Fibroblast of lung (primary cell): ENCODE results near the gene LPAR6. TPM values are rescaled to one million over a fixed set of nuclear protein-coding genes. Genes with fewer than 3 reads are reported as not detected.

Experiments used
- DNase-seq, 2 donors: peaks; one replicate each; pipeline versions ENCODE4 v3.0.0 to v3.0.0-alpha.2; 2010; ENCODE audit warnings: low read depth in 2 of 2
- H2AFZ ChIP-seq: 2 replicates; pipeline ENCODE4 v1.5.1; 2012; ENCODE audit warnings: low read length, control low read depth, inconsistent platforms
- H3K27ac ChIP-seq: 2 replicates; pipeline ENCODE4 v1.5.1; 2011; ENCODE audit warnings: low read length, control low read depth; ENCODE audit not compliant: insufficient read depth
- H3K27me3 ChIP-seq: 2 replicates; pipeline ENCODE4 v1.5.1; 2011; ENCODE audit warnings: mild to moderate bottlenecking, low read length; ENCODE audit not compliant: control insufficient read depth, insufficient read depth
- H3K36me3 ChIP-seq: 2 replicates; pipeline ENCODE4 v1.5.1; 2011; ENCODE audit warnings: low read length; ENCODE audit not compliant: control insufficient read depth, insufficient read depth
- H3K4me1 ChIP-seq: 2 replicates; pipeline ENCODE4 v1.5.1; 2011; ENCODE audit warnings: low read length; ENCODE audit not compliant: control insufficient read depth, insufficient read depth; ENCODE audit errors: extremely low read depth
- H3K4me2 ChIP-seq: 2 replicates; pipeline ENCODE4 v1.5.1; 2011; ENCODE audit warnings: low read length, control low read depth; ENCODE audit not compliant: insufficient read depth; ENCODE audit errors: extremely low read depth
- H3K4me3 ChIP-seq, 4 experiments: fragments of 200-600 bp in 1 of 4; sonication (generic) in 1 of 4; replicated peaks in 1 of 4; 2 replicates each; pipeline ENCODE4 v1.5.1; 2011 to 2016; ENCODE audit warnings: low read length in 4 of 4, low read depth in 3 of 4, mild to moderate bottlenecking in 3 of 4, control low read depth in 2 of 4, inconsistent platforms in 1 of 4, mixed read lengths in 1 of 4; ENCODE audit not compliant: insufficient read depth in 1 of 4; ENCODE audit errors: control extremely low read depth in 1 of 4
- H3K79me2 ChIP-seq: 2 replicates; pipeline ENCODE4 v1.5.1; 2012; ENCODE audit warnings: mild to moderate bottlenecking, low read length, inconsistent platforms; ENCODE audit not compliant: control insufficient read depth, insufficient read depth
- H3K9ac ChIP-seq: 2 replicates; pipeline ENCODE4 v1.5.1; 2011; ENCODE audit warnings: mild to moderate bottlenecking, low read length, control low read depth; ENCODE audit not compliant: insufficient read depth
- H3K9me3 ChIP-seq: 2 replicates; pipeline ENCODE4 v1.5.1; 2012; ENCODE audit warnings: low read depth, low read length; ENCODE audit not compliant: control insufficient read depth, insufficient read depth
- H4K20me1 ChIP-seq: 2 replicates; pipeline ENCODE4 v1.5.1; 2011; ENCODE audit warnings: low read length; ENCODE audit not compliant: control insufficient read depth, insufficient read depth; ENCODE audit errors: extremely low read depth
- EZH2 ChIP-seq: IDR thresholded peaks from 2 replicates; pipeline ENCODE4 v1.5.1; 2012; ENCODE audit warnings: low read length, control low read depth, mild to moderate bottlenecking; ENCODE audit errors: missing control alignments
- polyA plus RNA-seq, 2 donors: library from polyadenylated mRNA; depleted of rRNA in 1 of 2; stranded (reverse) in 1 of 2; unstranded in 1 of 2; fragments of >200 nt; gene quantifications; 2 replicates each; pipeline ENCODE4 v1.2.1, GENCODE V29; 2011 to 2012; ENCODE audit warnings: missing spikeins in 1 of 2
- total RNA-seq: library from RNA; depleted of rRNA; stranded (reverse); fragments of >200 nt; gene quantifications from 2 replicates; pipeline ENCODE4 v1.2.1, GENCODE V29; 2014
- TF ChIP-seq, protein P1 (sequence below), 2 donors: IDR thresholded peaks in 1 of 2; conservative IDR thresholded peaks in 1 of 2; 1 replicate in 1 of 2; 2 replicates in 1 of 2; pipeline ENCODE4 v1.5.1; 2011 to 2012; ENCODE audit warnings: low read length in 2 of 2, control low read depth in 1 of 2, inconsistent platforms in 1 of 2, low read depth in 1 of 2, mild to moderate bottlenecking in 1 of 2

Gene LPAR6
- total and polyA plus RNA-seq, 2 donors (not counting 1 experiment from before 2014, with no cell fraction given), result 6.8 to 7.6 TPM

DNA sequence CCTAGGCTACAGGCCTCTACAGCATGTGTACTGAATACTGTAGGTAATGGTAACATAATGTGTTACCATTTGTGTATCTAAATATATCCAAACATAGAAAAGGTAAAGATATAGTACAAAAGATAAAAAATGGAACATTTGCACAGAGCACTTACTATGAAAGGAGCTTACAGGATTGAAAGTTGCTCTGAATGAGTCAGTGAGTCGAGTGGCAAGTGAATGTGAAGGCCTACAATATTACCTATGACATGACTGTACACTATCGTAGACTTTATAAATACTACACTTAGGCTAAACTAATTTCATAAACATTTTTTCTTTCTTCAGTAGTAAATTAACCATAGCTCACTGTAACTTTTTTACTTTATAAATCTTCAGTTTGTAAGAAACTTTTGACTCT lies 35.1 kb downstream of the LPAR6 start:
- DNase-seq, result no peak
- Histone ChIP-seq H3K4me1 (no peaks in the 10 kb centered on the region), H3K79me2 (no peaks in the 10 kb centered on the region), H2AFZ (no peak overlapping the region), H3K27ac (no peak overlapping the region), H4K20me1 (no peaks in the 10 kb centered on the region), H3K36me3 (no peaks in the 10 kb centered on the region), H3K9ac (no peak overlapping the region), H3K4me3 (no peak overlapping the region), H3K9me3 (no peaks in the 10 kb centered on the region), H3K27me3 (no peaks in the 10 kb centered on the region), H3K4me2 (no peak overlapping the region)
- TF ChIP-seq, protein P1, sequence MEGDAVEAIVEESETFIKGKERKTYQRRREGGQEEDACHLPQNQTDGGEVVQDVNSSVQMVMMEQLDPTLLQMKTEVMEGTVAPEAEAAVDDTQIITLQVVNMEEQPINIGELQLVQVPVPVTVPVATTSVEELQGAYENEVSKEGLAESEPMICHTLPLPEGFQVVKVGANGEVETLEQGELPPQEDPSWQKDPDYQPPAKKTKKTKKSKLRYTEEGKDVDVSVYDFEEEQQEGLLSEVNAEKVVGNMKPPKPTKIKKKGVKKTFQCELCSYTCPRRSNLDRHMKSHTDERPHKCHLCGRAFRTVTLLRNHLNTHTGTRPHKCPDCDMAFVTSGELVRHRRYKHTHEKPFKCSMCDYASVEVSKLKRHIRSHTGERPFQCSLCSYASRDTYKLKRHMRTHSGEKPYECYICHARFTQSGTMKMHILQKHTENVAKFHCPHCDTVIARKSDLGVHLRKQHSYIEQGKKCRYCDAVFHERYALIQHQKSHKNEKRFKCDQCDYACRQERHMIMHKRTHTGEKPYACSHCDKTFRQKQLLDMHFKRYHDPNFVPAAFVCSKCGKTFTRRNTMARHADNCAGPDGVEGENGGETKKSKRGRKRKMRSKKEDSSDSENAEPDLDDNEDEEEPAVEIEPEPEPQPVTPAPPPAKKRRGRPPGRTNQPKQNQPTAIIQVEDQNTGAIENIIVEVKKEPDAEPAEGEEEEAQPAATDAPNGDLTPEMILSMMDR (conservative IDR thresholded peaks at IDR 0.05 in 1 of 2, IDR thresholded peaks at IDR 0.05 in 1 of 2; ENCODE audit: low read depth in 1 of 2, low read length in 2 of 2), result no peak
- no peak for TF ChIP-seq EZH2

DNA sequence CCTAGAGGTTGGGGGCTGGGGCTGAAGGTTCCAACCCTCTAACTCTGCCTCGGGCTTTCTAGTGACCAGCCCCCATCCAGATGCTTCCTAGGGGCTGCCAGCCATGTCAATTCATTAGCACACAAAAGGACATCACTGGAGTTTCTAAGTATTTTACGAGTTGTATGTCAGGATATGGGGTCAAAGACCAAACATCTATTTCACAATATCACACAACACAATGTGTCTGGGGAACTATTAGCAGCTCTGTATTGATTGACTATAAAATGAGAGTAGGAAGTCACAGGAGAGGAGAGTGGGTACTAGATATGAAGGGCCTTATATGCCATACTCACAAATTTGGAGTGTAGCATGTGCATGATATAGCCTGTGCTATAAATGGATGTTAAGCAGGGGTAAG lies 42.1 kb downstream of the LPAR6 start:
- Histone ChIP-seq H3K4me3 (no peak overlapping the region), H3K4me2 (no peak overlapping the region), H3K4me1 (no peaks in the 10 kb centered on the region), H3K79me2 (no peaks in the 10 kb centered on the region), H3K27me3 (no peaks in the 10 kb centered on the region), H3K9ac (no peak overlapping the region), H3K9me3 (no peaks in the 10 kb centered on the region), H3K27ac (no peak overlapping the region), H3K36me3 (no peaks in the 10 kb centered on the region), H2AFZ (no peak overlapping the region), H4K20me1 (no peaks in the 10 kb centered on the region)
- no peak for DNase-seq
- no peak for TF ChIP-seq EZH2
- TF ChIP-seq, protein P1 (conservative IDR thresholded peaks at IDR 0.05 in 1 of 2, IDR thresholded peaks at IDR 0.05 in 1 of 2; ENCODE audit: low read depth in 1 of 2, low read length in 2 of 2), result no peak

DNA sequence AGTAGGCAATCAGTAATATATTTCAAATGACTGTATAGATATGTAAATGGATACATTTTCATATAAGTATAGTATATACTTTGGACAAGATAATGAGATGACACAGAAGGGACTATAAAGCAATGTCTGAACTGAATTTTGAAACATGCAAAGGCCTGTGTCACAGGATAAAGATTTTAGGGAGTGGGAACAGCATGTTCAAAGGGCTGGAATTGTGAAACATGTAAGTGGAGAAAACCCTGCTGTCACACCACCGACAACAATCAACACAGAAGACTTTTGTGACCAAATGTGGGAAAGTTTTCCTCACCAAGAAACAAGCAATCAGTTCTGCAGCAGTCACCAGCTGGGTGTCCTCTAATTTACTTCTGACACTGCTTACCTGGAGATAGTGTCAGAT lies 42.9 kb downstream of the LPAR6 start:
- DNase-seq, result no peak

More for the DNA sequence above, 42.9 kb downstream of the LPAR6 start:
- TF ChIP-seq, protein P1 (conservative IDR thresholded peaks at IDR 0.05 in 1 of 2, IDR thresholded peaks at IDR 0.05 in 1 of 2; ENCODE audit: low read depth in 1 of 2, low read length in 2 of 2), result no peak
- no peak for TF ChIP-seq EZH2
- Histone ChIP-seq H3K27ac (no peak overlapping the region), H3K4me1 (no peaks in the 10 kb centered on the region), H3K79me2 (no peaks in the 10 kb centered on the region), H2AFZ (no peak overlapping the region), H3K36me3 (no peaks in the 10 kb centered on the region), H3K4me2 (no peak overlapping the region), H3K27me3 (no peaks in the 10 kb centered on the region), H4K20me1 (no peaks in the 10 kb centered on the region), H3K9ac (no peak overlapping the region), H3K9me3 (no peaks in the 10 kb centered on the region), H3K4me3 (no peak overlapping the region)

Other genes starting within 250 kb of the LPAR6 start
- 79.4 and 117 TPM in 2 replicates for gene ITM2B, start 179.9 kb downstream of the LPAR6 start, total RNA-seq
- gene ITM2B, start 179.9 kb downstream of the LPAR6 start, polyA plus RNA-seq, result 336 and 645 TPM in 2 replicates
- gene RB1, start 109.4 kb downstream of the LPAR6 start, total RNA-seq, result 21.1 and 31.9 TPM in 2 replicates
- 32.8 and 39.7 TPM in 2 replicates for gene RB1, start 109.4 kb downstream of the LPAR6 start, polyA plus RNA-seq
- 6.9 and 8.4 TPM in 2 replicates for gene RCBTB2, start 120.0 kb upstream of the LPAR6 start, total RNA-seq
- gene RCBTB2, start 120.0 kb upstream of the LPAR6 start, polyA plus RNA-seq, result 6.0 and 9.6 TPM in 2 replicates
- gene CYSLTR2, start 240.8 kb upstream of the LPAR6 start, total RNA-seq, result not detected in 2 replicates
- gene CYSLTR2, start 240.8 kb upstream of the LPAR6 start, polyA plus RNA-seq, result 0.03 TPM in 1 of 2 replicates, not detected in the other